GM12875 (cell line): ENCODE data around the gene SPPL3.

Experiments used
- H3K4me3 ChIP-seq: one replicate; pipeline ENCODE4 v1.5.1; 2011; ENCODE audit warnings: low read depth, low read length, control low read depth
- CTCF ChIP-seq: IDR thresholded peaks from 2 replicates; pipeline ENCODE4 v1.5.1; 2011; ENCODE audit warnings: low read depth, mild to moderate bottlenecking, control low read depth, inconsistent platforms, low read length, moderate library complexity, borderline replicate concordance; ENCODE audit not compliant: insufficient read depth

The SPPL3 gene

DNA sequence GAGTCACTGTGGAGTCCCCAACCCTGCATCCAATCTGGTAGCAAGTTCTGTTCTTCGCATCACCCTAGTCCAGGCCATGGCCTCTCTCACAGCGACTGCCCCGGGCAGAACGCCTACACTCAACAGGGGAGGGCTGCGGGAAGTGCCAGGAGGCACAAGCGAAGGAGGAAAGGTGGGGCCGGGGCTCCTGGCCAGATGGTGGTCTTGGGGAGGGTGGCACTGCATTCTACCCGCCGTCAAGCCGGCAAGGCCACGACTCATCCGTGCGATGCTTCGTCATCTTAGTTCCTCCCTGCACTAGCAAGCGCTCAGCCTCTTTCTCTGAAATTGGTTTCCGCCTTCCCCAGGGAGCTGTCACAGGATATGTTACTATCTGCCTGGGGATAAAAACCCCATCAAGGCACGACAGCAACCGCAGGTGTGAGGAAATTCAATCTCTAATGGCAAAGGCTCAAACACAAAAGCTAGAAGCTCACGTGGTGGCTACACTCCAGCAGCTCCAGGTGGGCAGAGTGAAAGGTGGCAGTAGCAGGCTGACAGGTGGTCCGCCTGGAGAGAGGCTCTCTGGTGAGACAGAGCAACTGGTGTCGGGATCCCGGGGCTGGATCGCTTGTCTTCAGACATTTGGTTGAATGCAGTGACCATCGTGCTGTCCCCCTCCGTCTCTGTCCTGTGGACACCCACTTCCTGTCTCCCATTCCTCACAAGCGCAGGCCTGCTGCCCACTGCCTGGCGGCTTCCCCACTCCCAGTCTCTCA, 144.4 kb downstream of the SPPL3 start:
- no peak overlapping the region for H3K4me3 ChIP-seq
- TF ChIP-seq CTCF = no peak

GRCh38 chr12:120758798-120759590, 145.2 kb downstream of the SPPL3 start:
- no peak overlapping the region for H3K4me3 ChIP-seq
- TF ChIP-seq CTCF = no peak

GRCh38 chr12:120757949-120758348, 146.2 kb downstream of the SPPL3 start:
- no peak overlapping the region for H3K4me3 ChIP-seq
- TF ChIP-seq CTCF = no peak

DNA sequence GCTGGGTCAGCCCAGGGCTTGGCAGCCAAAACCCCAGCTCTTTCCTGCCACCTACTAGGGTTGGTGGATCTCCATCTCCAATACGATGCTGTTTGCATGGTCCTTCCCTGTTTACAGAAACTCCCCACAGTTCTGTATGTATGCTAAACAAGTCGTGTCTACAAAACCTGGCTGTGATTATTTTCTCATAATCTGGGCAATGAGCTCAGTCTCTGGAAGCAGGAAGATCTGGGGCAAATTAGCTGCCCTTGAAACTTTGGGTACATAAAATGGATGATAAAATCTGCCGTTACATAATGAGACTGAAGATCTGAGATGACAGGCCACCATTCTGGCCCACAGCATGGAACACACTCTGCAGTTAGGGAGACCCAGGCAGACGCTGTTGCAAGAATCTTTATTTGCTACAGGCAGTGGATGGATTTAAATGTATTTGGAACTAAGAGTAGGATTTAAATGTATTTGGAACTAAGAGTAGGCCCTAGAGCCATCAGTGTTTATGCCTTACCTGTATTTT, 146.9 kb downstream of the SPPL3 start:
- H3K4me3 ChIP-seq = no peak overlapping the region
- no peak for TF ChIP-seq CTCF

DNA sequence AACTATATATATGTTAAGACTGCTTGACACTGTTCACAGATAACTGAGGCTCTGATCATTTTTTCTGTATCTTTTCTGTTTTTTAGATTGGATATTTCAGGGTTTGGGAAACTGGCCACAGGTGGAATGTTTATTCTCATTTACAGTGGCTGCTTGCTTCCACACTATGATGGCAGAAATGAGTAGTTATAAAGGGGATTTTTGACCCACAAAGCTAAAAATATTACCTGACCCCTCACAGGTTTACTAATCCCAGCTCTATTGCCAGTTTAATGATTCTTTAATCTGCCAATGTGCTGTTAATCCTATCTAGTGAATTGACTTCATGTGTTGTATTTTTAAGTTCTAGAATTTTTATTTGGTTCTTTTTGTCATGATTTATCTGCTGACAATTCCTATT, 148.9 kb downstream of the SPPL3 start:
- H3K4me3 ChIP-seq = no peak overlapping the region
- TF ChIP-seq CTCF = no peak

- TF ChIP-seq CTCF = no peak
- no peak overlapping the region for H3K4me3 ChIP-seq
Measured at GRCh38 chr12:120754792-120755191, 149.4 kb downstream of the SPPL3 start.
